Measurements from ENCODE around the gene LYZL6.

GRCh38 chr17:35972066-35972465 is 28.6 kb upstream of the LYZL6 start:
- TF ChIP-seq CTCF (IDR thresholded peaks at IDR 0.05) (no peak), POLR2A (IDR thresholded peaks at IDR 0.05) (no peak)

All from tibial nerve (tissue), 3 donors.